Measurements from ENCODE around the gene EEF2K.

The EEF2K gene

DNA sequence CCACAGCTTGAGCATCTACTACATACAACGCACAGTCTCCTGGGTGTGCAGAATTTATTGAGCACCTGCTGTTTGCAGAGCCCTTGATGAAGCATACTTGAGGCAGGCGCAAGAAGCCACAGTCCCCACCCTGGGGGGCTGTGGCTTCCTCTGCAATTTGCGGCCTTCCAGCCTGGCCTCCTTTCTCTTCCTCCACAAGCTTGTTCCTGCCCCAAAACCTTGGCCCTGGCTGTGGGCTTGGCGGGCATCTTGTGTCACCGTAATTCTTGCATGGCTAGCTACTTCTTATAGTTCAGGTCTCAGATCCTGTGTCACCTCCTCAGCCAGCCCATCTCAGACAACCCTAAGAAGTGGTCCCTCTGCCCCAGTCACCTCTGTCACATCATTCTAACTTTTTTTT lies 47.2 kb downstream of the EEF2K start:
- no peak for DNase-seq (ENCODE audit: low read depth)

DNA sequence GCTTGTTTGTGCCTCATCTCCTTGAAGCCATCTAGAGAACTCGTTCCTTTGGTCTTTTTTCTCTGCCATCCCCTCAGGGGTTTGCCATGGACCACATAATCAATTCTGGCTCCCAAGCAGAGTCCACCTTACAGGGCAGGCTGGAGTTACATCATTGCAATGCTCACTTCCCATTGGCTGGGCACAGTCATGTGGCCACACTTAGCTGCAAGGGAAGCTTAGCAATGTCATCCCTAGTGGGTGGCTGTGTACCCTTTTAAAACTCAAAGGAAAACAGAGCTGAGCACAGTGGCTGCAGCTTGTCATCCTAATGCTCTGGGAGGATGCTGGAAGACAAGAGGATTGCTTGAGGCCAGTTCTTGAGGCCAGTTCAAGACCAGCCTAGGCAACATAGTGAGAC lies 49.3 kb downstream of the EEF2K start:
- no peak for DNase-seq (ENCODE audit: low read depth)

DNA sequence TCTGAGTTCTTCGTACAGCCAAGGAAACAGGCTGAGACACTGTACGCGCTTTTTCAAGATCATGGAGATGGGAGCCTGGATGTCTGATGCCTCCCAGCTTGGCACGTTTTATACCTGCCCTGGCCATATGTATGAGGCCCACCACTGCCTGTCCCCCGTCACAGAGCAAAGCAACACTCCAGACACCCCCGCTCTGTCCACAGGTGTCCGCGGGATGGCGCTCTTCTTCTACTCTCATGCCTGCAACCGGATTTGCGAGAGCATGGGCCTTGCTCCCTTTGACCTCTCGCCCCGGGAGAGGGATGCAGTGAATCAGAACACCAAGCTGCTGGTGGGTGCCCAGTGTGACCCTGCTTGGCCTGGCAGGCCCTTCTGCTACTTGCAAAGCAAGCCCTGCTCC lies 51.4 kb downstream of the EEF2K start:
- no peak for DNase-seq (ENCODE audit: low read depth)

DNA sequence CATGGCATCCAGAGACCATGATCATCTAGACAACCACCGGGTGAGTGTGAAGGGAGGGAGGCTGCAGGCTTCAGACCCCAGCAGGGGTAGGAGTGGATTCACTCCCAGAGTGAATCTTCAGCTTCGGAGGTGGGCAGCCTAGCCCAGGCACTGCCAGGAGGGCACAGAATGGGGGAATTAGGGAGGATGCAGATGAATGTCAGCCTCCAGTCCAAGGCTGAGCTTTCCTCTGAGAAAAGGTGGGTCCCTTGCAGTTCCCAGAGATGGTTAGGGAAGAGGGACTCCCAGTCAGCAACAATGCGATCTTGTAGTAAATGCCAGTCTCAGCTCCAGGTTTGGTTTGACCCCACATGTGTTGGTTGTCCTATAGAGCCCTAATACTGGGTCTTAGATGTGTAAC lies 54.4 kb downstream of the EEF2K start:
- DNase-seq (ENCODE audit: low read depth): no peak

DNA sequence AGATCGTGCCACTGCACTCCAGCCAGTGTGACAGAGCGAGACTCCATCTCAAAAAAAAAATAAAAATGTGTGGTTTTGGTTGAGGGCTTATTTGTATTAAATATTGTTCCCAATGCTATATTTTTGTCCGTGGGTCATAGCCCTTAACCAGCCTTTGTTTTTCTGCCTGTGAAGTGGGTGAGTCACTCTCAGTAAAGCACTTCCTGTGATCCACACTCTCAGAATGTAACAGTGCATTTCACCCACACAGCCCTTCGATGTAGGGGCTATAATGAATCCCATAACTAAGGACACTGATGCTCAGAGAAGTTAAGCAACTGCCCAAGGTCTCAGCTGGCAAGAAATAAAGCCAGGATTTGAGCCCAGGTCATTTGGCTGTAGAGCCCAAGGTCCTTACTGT lies 56.4 kb downstream of the EEF2K start:
- DNase-seq (ENCODE audit: low read depth): no peak

DNA sequence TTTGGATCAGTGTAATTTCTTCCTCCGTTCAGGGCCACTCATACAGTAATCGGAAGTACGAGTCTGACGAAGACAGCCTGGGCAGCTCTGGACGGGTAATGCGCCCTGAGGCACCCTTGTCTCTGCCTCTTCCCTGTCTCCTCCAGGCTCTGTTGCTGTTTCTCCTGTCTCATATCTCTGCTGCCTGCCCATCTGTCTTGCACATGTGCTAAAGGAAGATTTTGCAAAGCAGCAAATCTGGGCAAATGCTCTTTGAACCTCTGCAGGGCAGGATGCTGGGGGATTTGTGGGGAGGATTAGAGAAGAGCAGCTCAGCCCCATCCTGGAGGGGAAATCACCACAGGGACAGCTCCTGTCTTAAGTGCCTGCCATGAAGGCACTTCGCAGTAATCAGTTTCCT lies 58.7 kb downstream of the EEF2K start:
- DNase-seq (ENCODE audit: low read depth): no peak

DNA sequence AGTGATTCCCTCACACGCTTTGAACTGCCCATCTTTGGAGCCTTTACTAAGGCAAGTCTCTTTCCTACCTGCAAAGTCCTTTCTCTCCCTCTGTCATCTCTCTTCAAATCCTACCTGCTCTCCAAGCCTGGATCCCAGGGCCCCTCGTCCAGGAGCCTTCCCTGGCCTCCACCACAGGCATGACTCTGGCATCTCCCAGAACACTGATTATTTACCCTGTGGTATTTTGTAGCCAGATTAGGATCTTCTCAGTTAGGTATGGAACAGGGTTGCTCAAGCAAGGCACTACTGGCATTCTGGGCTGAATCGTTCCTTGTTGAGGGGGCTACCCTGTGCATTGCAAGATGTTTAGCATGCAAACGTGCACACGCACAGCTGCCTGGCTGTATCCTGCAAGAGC lies 59.3 kb downstream of the EEF2K start:
- no peak for DNase-seq (ENCODE audit: low read depth)

DNA sequence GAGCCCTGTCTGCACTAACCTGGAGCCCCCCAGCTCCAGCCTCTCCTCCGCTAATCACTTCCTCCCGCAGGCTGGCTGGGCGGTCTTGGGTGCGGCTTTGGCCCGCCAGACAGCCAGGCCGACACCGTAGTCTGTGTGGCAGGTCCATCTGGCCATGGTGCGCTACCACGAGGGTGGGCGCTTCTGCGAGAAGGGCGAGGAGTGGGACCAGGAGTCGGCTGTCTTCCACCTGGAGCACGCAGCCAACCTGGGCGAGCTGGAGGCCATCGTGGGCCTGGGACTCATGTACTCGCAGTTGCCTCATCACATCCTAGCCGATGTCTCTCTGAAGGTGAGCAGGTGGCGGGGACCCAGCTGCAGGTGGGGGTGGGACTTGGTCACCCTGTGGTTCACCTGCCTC lies 60.5 kb downstream of the EEF2K start:
- no peak for DNase-seq (ENCODE audit: low read depth)

DNA sequence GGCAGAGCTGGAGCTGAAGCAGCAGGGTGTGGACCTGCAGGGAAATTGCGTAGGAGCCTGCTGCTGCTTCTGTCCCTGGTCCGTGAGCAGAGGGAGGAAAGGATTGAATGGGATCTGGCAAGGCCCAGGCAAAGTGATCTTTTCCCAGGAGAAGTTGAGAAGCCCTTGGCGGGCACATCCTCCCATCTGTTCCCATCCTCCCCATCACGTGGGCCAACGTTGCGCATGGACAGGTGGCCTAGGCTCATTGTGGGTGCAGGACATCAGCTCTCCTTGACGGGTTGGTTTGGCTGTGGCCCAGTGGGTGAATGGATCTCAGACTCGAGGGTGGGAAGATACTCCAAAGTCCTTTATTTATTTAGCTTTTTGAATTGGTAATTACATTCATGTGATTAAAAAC lies 61.7 kb downstream of the EEF2K start:
- DNase-seq (ENCODE audit: low read depth): no peak

DNA sequence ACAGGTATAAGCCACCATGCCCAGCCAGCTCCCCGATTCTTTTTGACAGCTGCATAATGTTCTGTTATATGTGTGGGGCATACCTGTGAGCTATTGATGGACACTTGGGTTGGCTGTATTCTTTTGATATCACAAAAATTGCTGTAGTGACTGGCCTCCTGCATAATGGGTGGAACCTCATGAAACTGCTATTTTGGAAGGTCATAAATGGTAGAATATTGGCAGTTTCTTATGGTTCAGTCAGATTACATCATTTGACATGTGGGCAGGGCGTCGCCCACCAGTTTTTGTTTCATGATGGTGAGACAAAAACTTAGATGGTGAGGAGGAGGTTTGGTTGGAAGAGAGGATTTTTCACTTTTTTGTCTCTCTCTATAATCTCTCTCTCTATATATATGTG lies 64.4 kb downstream of the EEF2K start:
- DNase-seq (ENCODE audit: low read depth): no peak

DNA sequence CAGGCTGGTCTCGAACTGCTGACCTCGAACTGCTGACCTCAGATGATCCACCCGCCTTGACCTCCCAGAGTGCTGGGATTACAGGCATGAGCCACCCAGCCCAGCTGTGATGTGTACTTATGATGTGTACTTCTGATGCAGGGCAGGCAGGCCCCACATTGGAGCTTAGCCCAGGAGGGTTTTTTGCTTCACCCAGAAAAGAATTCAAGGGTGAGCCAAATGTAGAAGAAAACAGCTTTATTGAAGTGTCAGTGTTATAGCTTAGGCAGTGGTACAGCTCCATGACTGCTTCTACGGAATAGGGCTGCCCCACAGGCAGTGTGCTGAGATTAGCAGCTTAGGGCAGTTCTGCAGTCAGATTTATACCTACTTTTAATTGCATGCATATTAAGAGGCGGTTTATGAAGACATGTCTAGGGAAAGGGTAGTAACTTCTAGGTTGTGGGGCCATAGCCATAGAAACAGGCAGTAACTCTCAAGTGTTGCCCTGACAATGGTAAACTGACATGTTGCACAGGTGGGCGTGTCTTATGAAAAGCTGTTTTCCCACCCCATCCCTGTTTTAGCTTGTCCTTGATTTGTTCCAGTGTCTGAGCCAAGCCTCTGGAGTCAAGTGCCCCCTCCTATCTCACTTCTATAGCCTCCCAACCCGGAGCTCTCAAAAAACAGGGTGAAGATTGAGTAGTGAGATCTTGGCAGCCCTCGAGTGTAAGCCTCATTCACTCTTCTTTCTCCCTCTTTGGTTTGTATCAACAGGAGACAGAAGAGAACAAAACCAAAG lies 67.0 kb downstream of the EEF2K start:
- no peak for DNase-seq (ENCODE audit: low read depth)

DNA sequence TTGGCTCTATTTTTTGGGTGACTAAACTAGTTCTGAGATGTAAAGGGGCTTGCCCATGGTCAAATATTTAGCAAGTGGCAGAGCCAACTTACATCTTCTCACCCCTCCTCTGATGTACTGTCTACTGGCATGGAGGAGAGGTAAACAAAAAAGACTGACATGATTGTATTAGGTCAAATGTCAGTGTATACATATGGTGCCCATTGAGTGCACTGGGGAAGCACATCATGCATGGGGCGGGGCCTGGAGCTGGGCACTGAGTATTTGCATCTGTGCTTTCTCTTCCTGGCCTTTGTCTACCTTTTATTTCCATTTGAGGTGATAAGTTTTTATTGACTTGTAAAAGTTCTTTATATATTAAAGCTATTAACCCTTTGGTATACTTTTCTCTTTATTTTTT lies 68.8 kb downstream of the EEF2K start:
- no peak for DNase-seq (ENCODE audit: low read depth)

DNA sequence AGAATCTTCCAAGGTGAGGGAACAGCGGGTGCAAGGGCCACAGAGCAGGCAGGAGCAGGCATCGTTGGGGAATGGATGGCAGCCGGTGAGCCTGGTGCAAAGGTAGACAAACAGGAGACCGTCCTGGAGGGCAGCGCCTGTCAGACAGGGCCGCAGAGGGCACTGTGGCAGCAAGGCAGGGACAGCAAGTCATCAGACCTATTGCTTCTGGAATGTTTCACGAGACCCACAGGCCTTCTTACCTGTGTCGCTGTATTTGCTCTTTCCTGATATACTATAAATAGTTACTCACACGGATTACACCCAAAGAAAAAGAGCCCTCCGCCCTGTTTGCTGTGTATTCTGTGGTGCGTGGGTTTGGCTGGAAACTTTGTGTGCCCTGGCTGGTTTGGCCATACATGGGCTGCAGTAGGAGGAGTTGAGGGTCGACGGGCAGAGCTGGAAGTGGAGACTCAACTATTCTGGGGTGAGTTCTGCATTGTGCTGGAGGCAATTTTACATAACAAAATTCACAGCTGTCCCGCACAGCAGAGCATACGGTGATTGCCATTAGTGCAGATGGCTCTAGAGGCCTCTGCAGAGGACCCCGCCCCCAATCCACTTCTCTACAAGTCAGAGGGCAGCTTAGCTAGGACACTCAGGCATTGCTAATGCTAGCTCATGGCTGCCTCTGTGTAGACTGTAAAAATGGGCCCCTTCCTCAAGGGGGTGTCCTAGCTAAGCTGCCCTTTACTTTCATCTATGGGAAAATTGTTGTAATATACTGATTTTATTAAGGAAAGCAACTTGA lies 72.6 kb downstream of the EEF2K start:
- DNase-seq (ENCODE audit: low read depth): no peak

DNA sequence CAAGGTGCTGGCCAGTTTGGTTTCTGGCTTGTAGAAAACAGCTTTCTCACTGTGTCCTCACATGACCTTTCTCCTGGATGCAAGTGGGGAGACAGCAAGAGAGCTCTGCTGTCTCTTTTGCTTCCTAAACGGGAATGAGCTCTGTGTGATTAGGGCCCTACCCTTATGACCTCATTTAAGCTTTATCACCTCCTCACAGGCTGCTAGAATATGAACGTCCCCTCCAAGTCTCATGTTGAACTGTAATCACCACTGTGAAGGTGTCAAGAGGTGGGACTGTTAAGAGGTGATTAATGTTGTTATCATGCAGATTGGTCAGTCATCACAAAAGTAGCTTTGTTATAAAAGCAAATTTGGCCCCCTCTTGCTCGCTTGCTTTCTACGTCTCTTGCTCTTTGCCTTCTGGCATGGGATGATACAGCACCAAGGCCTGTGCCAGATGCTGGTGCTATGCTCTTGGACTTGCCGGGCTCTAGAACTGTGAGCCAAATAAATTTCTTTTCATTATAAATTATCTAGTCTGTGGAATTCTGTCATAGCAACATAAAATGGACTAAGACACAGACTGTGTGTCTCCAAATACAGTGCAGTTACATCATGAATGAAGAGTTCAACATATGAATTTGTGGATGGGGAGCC lies 76.3 kb downstream of the EEF2K start:
- no peak for DNase-seq (ENCODE audit: low read depth)

DNA sequence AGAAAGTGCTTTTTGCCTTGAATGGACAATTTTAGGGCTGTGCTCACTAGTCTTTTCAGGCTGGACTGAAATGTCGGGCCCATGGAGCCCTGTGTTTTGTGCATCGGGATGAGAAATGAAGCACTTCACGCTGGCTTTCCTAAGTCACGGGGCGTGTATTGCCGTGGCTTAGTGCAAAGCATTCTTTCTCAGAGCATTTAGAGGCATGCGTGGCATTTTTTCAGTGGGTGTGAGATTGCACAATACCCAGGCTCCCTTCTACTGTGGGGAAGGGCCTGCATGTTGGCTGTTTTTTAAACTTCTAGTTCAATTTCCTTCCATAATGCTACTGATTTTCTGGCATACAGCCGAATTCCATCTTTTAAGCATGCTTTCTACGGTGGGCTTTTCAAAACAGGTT lies 78.6 kb downstream of the EEF2K start:
- no peak for DNase-seq (ENCODE audit: low read depth)

DNA sequence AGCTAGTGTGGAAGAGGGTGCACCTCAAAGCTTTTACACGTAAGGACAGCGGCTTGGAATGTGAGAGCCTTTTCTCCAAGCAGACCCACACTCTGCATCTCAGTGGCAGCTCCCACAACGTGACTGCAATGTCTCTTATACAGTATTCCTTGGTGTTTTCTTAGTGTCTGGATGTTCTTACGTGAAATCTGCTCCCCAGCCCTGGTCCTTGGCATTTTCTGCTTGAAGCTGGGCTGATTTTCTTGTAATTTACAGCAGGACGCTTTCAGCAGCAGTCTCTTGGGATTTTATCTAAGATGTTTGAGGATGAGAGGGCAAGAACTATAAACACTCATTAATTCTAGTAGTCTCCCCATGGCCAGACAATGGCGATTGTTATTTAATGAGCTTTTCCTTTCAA lies 79.0 kb downstream of the EEF2K start:
- DNase-seq (ENCODE audit: low read depth): no peak

DNA sequence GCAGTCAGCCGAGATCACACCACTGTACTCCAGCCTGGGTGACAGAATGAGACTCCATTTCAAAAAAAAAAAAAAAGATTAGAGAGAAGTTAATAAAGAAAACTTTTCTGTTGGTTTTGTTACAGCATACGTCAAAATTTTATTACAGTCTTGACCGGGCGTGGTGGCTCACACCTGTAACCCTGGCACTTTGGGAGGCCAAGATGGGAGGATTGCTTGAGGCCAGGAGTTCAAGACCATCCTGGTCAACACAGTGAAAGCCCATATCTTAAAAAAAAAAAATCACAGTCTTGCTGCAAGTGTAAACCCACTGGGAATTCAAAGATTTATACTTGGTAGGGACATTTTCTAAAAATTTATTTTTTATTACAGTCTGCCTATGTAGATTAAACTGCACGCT lies 84.9 kb downstream of the EEF2K start:
- DNase-seq (ENCODE audit: low read depth): no peak

DNA sequence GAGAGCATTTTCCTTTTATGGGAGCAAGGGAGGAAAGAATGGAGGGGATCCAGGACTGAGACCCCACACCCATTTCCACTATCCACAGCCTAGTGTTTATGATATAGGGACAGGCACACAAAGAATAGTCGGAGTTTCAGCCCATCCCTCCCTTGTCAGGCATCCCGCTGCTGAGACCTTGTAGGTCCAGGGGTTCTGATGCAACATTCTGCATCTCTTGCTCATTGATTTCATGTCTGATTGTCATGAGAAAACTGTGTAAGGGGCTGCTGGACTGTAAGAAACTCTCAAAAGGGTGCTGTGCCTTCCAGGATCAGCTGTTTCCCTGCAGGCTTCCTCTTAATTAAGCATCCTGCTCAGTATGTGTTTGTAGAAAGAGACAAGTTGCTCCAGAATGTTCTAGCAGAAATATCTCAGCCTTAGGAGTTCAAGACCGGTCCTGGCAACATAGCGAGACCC lies 85.8 kb downstream of the EEF2K start:
- DNase-seq (ENCODE audit: low read depth): no peak

DNA sequence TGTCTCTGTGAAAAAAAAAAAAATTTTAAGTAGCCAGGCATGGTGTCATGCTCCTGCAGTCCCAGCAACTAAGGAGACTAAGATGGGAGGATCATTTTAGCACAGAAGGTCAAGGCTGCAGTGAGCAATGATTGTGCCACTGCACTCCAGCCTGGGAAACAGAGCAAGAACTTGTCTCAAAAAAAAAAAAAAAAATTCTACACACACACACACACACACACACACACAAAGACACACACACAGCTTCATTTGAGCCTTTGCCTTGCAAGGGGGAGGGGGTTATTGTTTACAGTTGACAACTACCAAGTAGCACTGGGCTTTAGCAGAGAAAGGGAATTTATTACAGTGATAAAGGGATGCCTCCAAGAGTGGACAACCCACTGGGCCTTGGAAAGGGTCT lies 86.2 kb downstream of the EEF2K start:
- no peak for DNase-seq (ENCODE audit: low read depth)

DNA sequence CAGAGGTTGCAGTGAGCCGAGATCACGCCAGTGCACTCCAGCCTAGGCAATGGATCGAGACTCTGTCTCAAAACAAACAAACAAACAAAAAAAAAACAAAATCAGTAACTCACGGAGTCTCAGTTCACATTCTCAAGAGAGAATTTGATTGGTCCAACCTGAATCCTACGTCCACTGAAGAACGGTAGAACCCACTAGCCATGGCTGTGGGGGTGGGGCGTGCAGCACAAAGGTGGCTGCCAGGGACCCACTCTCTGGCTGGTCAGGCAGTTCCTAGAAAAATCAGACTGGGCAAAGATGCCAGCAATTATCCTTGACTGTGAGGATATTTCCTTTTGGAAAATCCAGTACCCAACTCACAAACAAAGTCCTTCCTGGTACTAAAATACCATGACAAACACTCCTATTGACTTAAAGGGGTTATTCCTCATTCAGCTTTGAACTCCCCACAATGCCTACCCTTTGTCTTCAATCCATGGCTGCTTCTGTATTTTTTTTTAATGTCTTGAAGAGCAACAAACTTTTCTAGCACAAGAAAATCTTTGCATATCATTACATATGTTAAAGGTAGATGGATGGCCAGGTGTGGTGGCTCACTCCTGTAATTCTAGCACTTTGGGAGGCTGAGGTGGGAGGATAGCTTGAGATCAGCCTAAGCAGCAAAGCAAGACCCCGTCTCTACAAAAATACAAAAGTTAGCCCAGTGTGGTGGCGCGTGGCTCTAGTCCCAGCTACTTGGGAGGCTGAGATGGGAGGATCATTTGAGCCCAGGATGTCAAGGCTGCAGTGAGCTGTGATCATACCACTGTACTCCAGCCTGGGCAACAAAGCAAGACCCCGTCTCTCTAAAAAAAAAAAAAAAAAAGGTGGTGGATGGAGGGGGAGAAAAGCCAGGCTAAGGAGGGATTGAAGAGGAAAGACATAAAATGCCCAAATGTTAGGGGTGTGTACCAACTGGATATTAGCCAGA lies 87.3 kb downstream of the EEF2K start:
- DNase-seq (ENCODE audit: low read depth): no peak

DNA sequence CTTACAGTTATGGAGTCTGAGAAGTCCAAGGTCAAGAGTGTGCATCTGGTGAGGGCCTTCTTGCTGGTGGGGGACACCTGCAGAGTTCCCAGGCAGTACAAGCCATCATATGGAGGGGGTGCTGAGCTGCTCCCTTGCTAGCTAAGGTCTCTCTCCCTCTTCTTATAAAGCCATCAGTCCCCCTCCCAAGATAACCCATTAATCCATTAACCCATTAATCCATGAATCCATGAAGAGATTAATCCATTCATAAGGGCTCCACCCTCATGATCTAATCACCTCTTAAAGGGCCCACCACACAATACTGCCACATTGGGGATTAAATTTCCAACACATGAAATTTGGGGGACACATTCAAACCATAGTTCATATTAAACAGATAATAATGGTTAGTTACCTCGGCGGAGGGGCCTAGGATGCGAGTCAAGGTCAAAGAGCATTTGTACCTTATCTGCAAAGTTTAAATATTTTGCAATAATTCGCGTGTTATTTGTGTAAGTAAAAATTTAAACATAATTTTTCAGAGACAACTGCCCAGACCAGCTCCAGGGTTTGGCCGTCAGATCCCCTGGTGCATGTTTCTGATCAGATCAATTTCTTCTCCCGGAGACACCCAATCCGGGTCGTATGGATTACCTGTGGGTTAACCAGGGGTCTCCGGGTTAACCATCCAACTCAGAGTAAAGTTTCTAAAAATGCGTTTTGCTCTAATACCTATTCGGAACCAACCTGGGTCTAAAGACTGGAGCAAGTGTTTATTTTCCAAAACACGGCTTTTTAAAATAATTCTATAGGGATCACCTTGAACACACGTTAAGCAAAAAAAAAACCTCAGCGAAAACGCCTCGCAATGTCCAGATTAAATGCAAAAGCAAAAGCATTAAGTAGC lies 90.4 kb downstream of the EEF2K start:
- no peak for DNase-seq (ENCODE audit: low read depth)

All from activated T-cell treated with anti-CD3 and anti-CD28 coated beads for 48 hours (primary cell).